UCSD-AML1 (cell line): ENCODE results near the gene ZNF860.
"Not testable (repeated sequence)": the region's sequence is repeated elsewhere in the genome, so short reads cannot be mapped to it uniquely, and the experiment has no call there.

Experiments used
- DNase-seq: peaks from one replicate; lab custom pipeline; 2025; ENCODE audit not compliant: unreplicated experiment; lab: John Stamatoyannopoulos, UW

The ZNF860 gene

GRCh38 chr3:31960793-31961431, 20.6 kb upstream of the ZNF860 start:
- no peak for DNase-seq

- no peak for DNase-seq
Observed at GRCh38 chr3:31962801-31963205, 18.7 kb upstream of the ZNF860 start.

GRCh38 chr3:31966978-31967591, 14.5 kb upstream of the ZNF860 start:
- no peak for DNase-seq

- no peak for DNase-seq
Observed at GRCh38 chr3:31967592-31967991, 14.0 kb upstream of the ZNF860 start.

- DNase-seq = no peak
Observed at GRCh38 chr3:31968369-31968926, 13.1 kb upstream of the ZNF860 start.

- no peak for DNase-seq
Observed at GRCh38 chr3:31968927-31969418, 12.6 kb upstream of the ZNF860 start.

- DNase-seq = no peak
Observed at GRCh38 chr3:31971607-31972006, 9.9 kb upstream of the ZNF860 start.

GRCh38 chr3:31973081-31973480, 8.5 kb upstream of the ZNF860 start:
- DNase-seq = no peak

- DNase-seq = no peak
Observed at GRCh38 chr3:31973837-31974236, 7.7 kb upstream of the ZNF860 start.

- DNase-seq = no peak
Observed at GRCh38 chr3:31974471-31974870, 7.1 kb upstream of the ZNF860 start.

- no peak for DNase-seq
Observed at GRCh38 chr3:31974964-31975363, 6.6 kb upstream of the ZNF860 start.

GRCh38 chr3:31976302-31976701, 5.2 kb upstream of the ZNF860 start:
- no peak for DNase-seq

- DNase-seq = no peak
Observed at GRCh38 chr3:31977736-31978135, 3.8 kb upstream of the ZNF860 start.

GRCh38 chr3:31978553-31978952, 3.0 kb upstream of the ZNF860 start:
- no peak for DNase-seq

- DNase-seq = no peak
Observed at GRCh38 chr3:31979001-31979697, 2.4 kb upstream of the ZNF860 start.

- DNase-seq = no peak
Observed at GRCh38 chr3:31980530-31981205, 882 bp upstream of the ZNF860 start.

- DNase-seq = no peak
Observed at GRCh38 chr3:31984321-31984720, 2.8 kb downstream of the ZNF860 start.

GRCh38 chr3:31985831-31986230, 4.3 kb downstream of the ZNF860 start:
- DNase-seq = no peak

GRCh38 chr3:31988271-31988670, 6.7 kb downstream of the ZNF860 start:
- no peak for DNase-seq

- not testable (repeated sequence) for DNase-seq
Observed at GRCh38 chr3:31992995-31993394, 11.4 kb downstream of the ZNF860 start.

- no peak for DNase-seq
Observed at GRCh38 chr3:31993843-31994242, 12.3 kb downstream of the ZNF860 start.
